Hepatocyte (in vitro differentiated cells): ENCODE results near the gene SNX5. TPM values are rescaled to one million over a fixed set of nuclear protein-coding genes. Genes with fewer than 3 reads are reported as not detected.

ENCODE experiments used
- DNase-seq: peaks from one replicate; pipeline ENCODE4 v3.0.0-alpha.2; 2016; ENCODE audit warnings: low spot score
- H2AFZ ChIP-seq: fragments of 200-600 bp; sonication (generic); 2 replicates; pipeline ENCODE4 v1.6.0; 2016; ENCODE audit warnings: antibody characterized with exemption, mild to moderate bottlenecking
- H3K27ac ChIP-seq: fragments of 200-600 bp; sonication (generic); 2 replicates; pipeline ENCODE4 v1.5.1; 2016; ENCODE audit warnings: mild to moderate bottlenecking
- H3K27me3 ChIP-seq: fragments of 200-600 bp; sonication (generic); 2 replicates; pipeline ENCODE4 v1.6.1; 2016
- H3K36me3 ChIP-seq: fragments of 200-600 bp; sonication (generic); replicated peaks from 2 replicates; pipeline ENCODE4 v1.5.1; 2016; ENCODE audit warnings: low read depth; ENCODE audit not compliant: insufficient read depth
- H3K4me1 ChIP-seq: fragments of 200-600 bp; sonication (generic); 2 replicates; pipeline ENCODE4 v1.5.1; 2016; ENCODE audit warnings: mild to moderate bottlenecking, moderate library complexity; ENCODE audit not compliant: insufficient read depth
- H3K4me2 ChIP-seq: fragments of 200-600 bp; sonication (generic); 2 replicates; pipeline ENCODE4 v1.6.0; 2016
- H3K4me3 ChIP-seq: fragments of 200-600 bp; sonication (generic); 2 replicates; pipeline ENCODE4 v1.5.1; 2016; ENCODE audit warnings: mild to moderate bottlenecking
- H3K79me2 ChIP-seq: fragments of 200-600 bp; sonication (generic); 2 replicates; pipeline ENCODE4 v1.6.0; 2017; ENCODE audit warnings: mild to moderate bottlenecking
- H3K9me2 ChIP-seq: fragments of 200-600 bp; sonication (generic); replicated peaks from 2 replicates; pipeline ENCODE4 v1.6.0; 2017; ENCODE audit warnings: mild to moderate bottlenecking; ENCODE audit not compliant: insufficient read depth
- H3K9me3 ChIP-seq: fragments of 200-600 bp; sonication (generic); 2 replicates; pipeline ENCODE4 v1.5.1; 2016; ENCODE audit warnings: low read depth, mild to moderate bottlenecking
- H4K20me1 ChIP-seq: fragments of 200-600 bp; sonication (generic); 2 replicates; pipeline ENCODE4 v1.6.0; 2016; ENCODE audit warnings: mild to moderate bottlenecking; ENCODE audit not compliant: insufficient read depth, poor library complexity, severe bottlenecking
- EZH2 ChIP-seq: fragments of 200-600 bp; sonication (generic); IDR thresholded peaks from 2 replicates; pipeline ENCODE4 v1.6.1; 2016; ENCODE audit warnings: antibody characterized with exemption, mild to moderate bottlenecking, borderline replicate concordance
- EZH2phosphoT487 ChIP-seq: fragments of 200-600 bp; sonication (generic); IDR thresholded peaks from one replicate; pipeline ENCODE4 v1.6.1; 2018; ENCODE audit warnings: antibody characterized with exemption, mild to moderate bottlenecking, low read depth, moderate library complexity; ENCODE audit not compliant: unreplicated experiment, severe bottlenecking
- WGBS: methylation state at CpG from one replicate; pipeline ENCODE4 v1.1.6; 2016; ENCODE audit warnings: low lambda C conversion rate; ENCODE audit errors: missing lambda C conversion rate; 5-methylcytosine and 5-hydroxymethylcytosine counted together
- polyA plus RNA-seq: library from polyadenylated mRNA; unstranded; fragments of >200 nt; fragmentation: Nextera tagmentation; extraction: Ambion mirVana; gene quantifications from 2 replicates; pipeline ENCODE4 v1.2.1, GENCODE V29; 2016
- total RNA-seq: library from RNA; depleted of rRNA; stranded (reverse); fragments of >200 nt; gene quantifications from 2 replicates; pipeline ENCODE4 v1.2.3, GENCODE V29; 2014
- TF ChIP-seq, protein P1 (sequence below): fragments of 200-600 bp; sonication (generic); IDR thresholded peaks from 2 replicates; pipeline ENCODE4 v1.5.1; 2016; ENCODE audit warnings: antibody characterized with exemption, mild to moderate bottlenecking; ENCODE audit not compliant: poor library complexity

Gene SNX5
- total and polyA plus RNA-seq, 2 experiments from 2014 or later = 74.9 to 190 TPM

DNA sequence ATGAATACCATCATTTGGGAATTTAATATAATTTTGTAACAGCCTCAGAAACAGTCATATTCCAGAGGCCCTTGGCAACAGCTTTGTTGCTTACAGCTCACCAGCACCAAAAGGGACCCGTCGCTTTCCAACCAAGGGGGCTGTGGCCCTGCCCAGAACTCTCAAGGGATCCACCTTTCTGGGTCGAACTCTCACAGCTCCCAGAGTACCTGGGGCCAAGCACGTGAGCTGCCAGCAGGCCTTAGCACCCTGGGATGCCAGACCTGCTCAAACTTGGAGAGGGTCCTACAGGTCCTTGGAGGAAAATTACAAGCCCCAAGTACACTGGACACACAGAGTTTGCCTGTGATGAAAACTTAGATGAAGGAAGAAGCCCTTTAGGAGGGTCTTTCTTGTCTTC lies 66.6 kb downstream of the SNX5 start:
- Histone ChIP-seq H3K36me3 (no peaks in the 10 kb centered on the region), H3K79me2 (no peaks in the 10 kb centered on the region), H3K9me2 (no peaks in the 10 kb centered on the region), H3K4me2 (no peak overlapping the region), H3K4me1 (peaks cover 2% of the 10 kb centered on the region), H3K27me3 (no peaks in the 10 kb centered on the region), H3K27ac (no peak overlapping the region), H2AFZ (no peak overlapping the region), H3K4me3 (no peak overlapping the region), H4K20me1 (no peaks in the 10 kb centered on the region), H3K9me3 (no peaks in the 10 kb centered on the region)
- WGBS = 86% methylated on average over 4 of the region's 4 CpGs
- no peak for DNase-seq
- no peak for TF ChIP-seq EZH2phosphoT487
- no peak for TF ChIP-seq EZH2
- TF ChIP-seq, protein P1, sequence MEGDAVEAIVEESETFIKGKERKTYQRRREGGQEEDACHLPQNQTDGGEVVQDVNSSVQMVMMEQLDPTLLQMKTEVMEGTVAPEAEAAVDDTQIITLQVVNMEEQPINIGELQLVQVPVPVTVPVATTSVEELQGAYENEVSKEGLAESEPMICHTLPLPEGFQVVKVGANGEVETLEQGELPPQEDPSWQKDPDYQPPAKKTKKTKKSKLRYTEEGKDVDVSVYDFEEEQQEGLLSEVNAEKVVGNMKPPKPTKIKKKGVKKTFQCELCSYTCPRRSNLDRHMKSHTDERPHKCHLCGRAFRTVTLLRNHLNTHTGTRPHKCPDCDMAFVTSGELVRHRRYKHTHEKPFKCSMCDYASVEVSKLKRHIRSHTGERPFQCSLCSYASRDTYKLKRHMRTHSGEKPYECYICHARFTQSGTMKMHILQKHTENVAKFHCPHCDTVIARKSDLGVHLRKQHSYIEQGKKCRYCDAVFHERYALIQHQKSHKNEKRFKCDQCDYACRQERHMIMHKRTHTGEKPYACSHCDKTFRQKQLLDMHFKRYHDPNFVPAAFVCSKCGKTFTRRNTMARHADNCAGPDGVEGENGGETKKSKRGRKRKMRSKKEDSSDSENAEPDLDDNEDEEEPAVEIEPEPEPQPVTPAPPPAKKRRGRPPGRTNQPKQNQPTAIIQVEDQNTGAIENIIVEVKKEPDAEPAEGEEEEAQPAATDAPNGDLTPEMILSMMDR = no peak

DNA sequence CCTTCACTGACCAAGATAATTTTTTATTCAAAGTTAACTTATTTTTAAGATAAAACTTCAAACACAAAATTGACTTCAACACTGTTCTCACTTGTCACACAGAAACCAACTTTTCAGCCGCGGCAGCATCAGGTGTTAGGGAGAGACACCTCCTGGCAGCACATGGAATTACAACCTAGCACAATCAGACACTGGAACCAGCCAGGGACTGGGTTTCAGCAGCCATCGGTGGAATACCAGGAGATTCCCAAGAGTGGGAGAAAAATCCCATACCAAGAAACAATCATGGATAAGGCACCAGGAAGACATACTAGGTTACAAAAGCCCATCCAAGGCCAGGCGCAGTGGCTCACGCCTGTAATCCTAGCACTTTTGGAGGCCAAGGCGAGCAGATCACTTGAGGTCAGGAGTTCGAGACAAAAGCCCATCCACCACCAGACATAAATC lies 70.0 kb downstream of the SNX5 start:
- WGBS = 53% methylated on average over 7 of the region's 7 CpGs
- TF ChIP-seq, protein P1 = peak; percentile 88
- TF ChIP-seq EZH2 = no peak
- H4K20me1 ChIP-seq = no peaks in the 10 kb centered on the region
- H3K27ac ChIP-seq = no peak overlapping the region
- H3K27me3 ChIP-seq = no peaks in the 10 kb centered on the region
- H3K4me3 ChIP-seq = no peak overlapping the region
- peaks cover 23% of the 10 kb centered on the region for H3K4me1 ChIP-seq
- no peaks in the 10 kb centered on the region for H3K36me3 ChIP-seq
- no peak overlapping the region for H3K4me2 ChIP-seq
- H2AFZ ChIP-seq = no peak overlapping the region
- no peaks in the 10 kb centered on the region for H3K9me2 ChIP-seq
- H3K9me3 ChIP-seq = no peaks in the 10 kb centered on the region
- peak; percentile 87 for DNase-seq
- H3K79me2 ChIP-seq = no peaks in the 10 kb centered on the region

DNA sequence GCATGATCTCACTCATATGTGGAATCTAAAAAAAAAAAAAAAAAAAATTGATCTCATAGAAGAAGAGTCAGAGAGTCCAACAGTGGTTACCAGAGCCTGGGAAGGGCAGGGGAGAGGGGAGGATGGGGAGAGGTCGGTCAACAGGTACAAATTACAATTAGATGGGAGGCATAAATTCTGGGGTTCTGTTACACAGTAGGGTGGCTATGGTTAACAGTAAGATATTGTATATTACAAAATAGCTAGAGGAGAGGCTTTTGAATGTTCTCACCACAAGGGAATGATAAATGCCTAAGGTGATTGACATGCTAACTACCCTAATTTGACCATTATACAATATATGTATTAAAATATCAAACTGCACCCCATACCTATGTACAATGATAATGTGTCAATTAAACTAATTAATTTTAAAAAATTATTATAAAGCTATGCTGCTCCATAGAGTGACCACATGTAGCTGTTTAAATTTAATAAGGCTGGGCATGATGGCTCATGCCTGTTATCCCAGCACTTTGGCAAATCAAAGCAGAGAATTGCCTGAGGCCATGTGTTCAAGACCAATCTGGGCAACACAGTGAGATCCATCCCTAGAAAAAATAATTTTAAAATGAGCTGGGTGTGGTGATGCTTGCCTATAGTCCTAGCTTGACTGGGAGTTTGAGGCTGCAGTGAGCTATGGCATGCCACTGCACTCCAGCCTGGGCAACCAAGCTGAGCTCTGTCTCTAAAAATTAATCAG lies 70.9 kb downstream of the SNX5 start:
- Histone ChIP-seq H3K9me2 (no peaks in the 10 kb centered on the region), H3K27me3 (no peaks in the 10 kb centered on the region), H3K36me3 (no peaks in the 10 kb centered on the region), H2AFZ (no peak overlapping the region), H3K4me2 (no peak overlapping the region), H3K4me3 (no peak overlapping the region), H4K20me1 (no peaks in the 10 kb centered on the region), H3K9me3 (no peaks in the 10 kb centered on the region), H3K79me2 (no peaks in the 10 kb centered on the region), H3K27ac (no peak overlapping the region), H3K4me1 (peaks cover 23% of the 10 kb centered on the region)
- TF ChIP-seq, protein P1 = no peak
- no peak for TF ChIP-seq EZH2
- no peak for DNase-seq
- 69% methylated on average over 1 of the region's 1 CpG for WGBS
